ENCODE measurements around the gene ARHGEF1. TPM values are rescaled to one million over a fixed set of nuclear protein-coding genes. Genes with fewer than 3 reads are reported as not detected.

Gene ARHGEF1, protein sequence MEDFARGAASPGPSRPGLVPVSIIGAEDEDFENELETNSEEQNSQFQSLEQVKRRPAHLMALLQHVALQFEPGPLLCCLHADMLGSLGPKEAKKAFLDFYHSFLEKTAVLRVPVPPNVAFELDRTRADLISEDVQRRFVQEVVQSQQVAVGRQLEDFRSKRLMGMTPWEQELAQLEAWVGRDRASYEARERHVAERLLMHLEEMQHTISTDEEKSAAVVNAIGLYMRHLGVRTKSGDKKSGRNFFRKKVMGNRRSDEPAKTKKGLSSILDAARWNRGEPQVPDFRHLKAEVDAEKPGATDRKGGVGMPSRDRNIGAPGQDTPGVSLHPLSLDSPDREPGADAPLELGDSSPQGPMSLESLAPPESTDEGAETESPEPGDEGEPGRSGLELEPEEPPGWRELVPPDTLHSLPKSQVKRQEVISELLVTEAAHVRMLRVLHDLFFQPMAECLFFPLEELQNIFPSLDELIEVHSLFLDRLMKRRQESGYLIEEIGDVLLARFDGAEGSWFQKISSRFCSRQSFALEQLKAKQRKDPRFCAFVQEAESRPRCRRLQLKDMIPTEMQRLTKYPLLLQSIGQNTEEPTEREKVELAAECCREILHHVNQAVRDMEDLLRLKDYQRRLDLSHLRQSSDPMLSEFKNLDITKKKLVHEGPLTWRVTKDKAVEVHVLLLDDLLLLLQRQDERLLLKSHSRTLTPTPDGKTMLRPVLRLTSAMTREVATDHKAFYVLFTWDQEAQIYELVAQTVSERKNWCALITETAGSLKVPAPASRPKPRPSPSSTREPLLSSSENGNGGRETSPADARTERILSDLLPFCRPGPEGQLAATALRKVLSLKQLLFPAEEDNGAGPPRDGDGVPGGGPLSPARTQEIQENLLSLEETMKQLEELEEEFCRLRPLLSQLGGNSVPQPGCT
- total RNA-seq, result 46.7 and 53.2 TPM in 2 replicates

DNA sequence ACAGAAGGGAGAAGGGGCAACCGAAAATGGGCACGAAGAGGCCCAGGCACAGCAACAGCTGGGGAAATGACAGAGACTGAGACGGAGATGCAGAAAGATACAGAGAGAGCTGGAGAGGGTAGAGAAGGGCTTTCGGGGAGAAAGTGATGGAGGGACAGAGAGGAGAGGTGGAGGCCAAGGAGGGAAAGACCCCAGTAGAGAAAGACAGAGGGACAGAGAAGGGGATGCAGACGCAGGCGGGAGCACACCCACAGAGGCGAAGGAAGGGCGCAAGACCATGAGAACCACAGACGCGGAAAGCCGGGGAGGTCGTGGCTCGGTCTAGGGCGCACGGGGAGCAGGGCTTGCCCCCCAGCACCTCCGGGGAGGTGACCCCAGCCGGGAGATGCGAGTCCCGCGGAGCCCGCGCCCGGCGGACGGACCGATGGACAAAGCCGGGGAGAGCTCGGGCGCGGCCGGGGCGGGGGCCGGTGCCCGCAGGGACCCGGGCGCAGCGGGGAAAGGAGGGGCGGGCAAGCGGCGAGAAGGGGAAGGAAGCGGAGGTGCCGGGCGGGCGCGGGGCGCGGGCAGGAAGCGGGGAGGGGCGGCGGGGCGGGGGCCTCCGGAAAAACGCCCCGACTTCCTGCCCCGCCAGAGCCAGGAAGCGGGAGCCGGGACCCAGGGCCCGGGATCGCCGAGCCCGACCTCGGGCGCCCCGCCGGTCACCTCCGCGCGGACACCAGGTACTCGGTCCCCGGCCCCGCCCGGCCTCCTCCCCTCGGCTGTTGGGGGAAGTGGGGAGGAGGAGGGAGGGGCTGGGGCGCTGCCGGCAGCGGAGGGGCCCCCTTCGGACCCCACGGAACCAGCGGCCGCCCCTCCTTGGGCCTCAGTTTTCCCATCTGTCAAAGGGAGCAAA lies at the start of gene ARHGEF1:
TSS of gene ARHGEF1 (plus strand) at position 617 of the 895 bp plus-strand sequence. CDS start 4,899 bp downstream, outside the sequence.

DNA sequence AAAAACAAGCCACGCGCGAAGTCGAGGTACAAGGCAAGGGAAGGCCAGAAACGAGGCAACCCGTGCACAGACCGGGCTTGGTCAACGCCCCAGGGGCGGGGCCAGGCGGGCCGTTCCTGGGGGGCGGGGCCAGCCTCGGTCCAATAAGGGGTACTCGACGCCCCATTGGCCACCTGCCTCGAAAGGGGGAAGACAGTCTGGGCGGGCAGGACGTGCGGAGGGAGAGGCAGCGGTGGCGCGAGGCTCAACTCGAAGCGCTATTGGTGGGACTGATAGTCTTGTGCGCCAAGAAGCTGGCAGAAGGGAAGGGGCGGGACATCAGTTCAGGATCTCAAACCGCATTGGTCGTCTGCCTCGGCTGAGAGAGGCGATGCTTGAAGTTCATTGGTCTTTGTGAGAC lies 38.4 kb upstream of the ARHGEF1 start, which contains the start of gene LYPD4:
TSS of gene LYPD4 (minus strand) at position 83 of the 400 bp plus-strand sequence. CDS start 5,398 bp downstream, outside the sequence.

GRCh38 chr19:41845001-41845050 lies 38.2 kb upstream of the ARHGEF1 start, which contains the start of gene DMRTC2:
Gene DMRTC2 (plus strand): TSS chr19:41845042. CDS start chr19:41847429, 2,387 bp downstream.

GRCh38 chr19:41859618-41860418 lies 23.2 kb upstream of the ARHGEF1 start, which contains the start of gene RPS19:
Gene RPS19 (plus strand): TSS chr19:41860255. CDS start chr19:41860775, 520 bp downstream.

GRCh38 chr19:41876847-41877832 lies 5.8 kb upstream of the ARHGEF1 start, which contains the start of gene CD79A:
Gene CD79A (plus strand): TSS chr19:41877279. CDS start chr19:41877305, 26 bp downstream.

DNA sequence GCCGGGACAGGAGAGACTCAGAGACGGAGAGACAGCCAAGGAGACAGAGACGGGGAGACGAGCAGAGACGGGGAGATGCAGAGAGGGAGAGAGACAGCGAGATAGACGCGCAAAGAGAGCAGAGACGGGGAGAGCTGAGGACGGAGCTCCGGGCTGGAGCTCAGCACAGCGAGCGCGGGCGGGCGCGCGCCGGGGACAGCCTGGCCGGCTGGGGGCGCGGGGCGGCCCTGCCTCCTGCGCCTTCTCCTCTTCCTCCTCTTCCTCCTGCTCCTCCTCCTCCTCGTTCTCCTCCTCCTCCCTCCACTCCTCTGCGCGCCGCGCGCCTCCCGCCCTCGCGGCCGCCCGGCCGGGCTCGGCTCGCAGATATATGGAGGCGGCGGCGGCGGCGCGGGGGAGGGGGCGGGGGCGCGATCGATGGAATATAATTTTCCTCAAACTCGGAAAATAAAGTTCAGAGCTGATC lies 45.3 kb downstream of the ARHGEF1 start, which contains the start of gene ERFL:
TSS of gene ERFL (minus strand) at position 229 of the 463 bp plus-strand sequence. CDS start 15,530 bp downstream, outside the sequence.

Small RNA genes lying within 50 kb of the gene (small RNA-seq; reads per million reads assigned to genes)
- gene MIR6797, result not detected

Other genes with a start within 250 kb of the ARHGEF1 start
- gene CEACAM7, start 194.9 kb upstream of the ARHGEF1 start, total RNA-seq, result not detected in 2 replicates
- gene CEACAM5, start 174.6 kb upstream of the ARHGEF1 start, total RNA-seq, result not detected in 2 replicates
- gene CEACAM6, start 127.7 kb upstream of the ARHGEF1 start, total RNA-seq, result not detected in 2 replicates
- gene CEACAM3, start 86.6 kb upstream of the ARHGEF1 start, total RNA-seq, result not detected in 2 replicates
- gene LYPD4, start 38.5 kb upstream of the ARHGEF1 start, total RNA-seq, result not detected in 2 replicates
- gene DMRTC2, start 38.1 kb upstream of the ARHGEF1 start, total RNA-seq, result not detected in 2 replicates
- gene RPS19, start 22.9 kb upstream of the ARHGEF1 start, total RNA-seq, result 1,032 and 1,457 TPM in 2 replicates
- 0.87 TPM in 1 of 2 replicates, not detected in the other for gene CD79A, start 5.9 kb upstream of the ARHGEF1 start, total RNA-seq
- gene ERFL, start 45.3 kb downstream of the ARHGEF1 start, total RNA-seq, result 0.11 TPM in 1 of 2 replicates, not detected in the other
- gene RABAC1, start 76.1 kb downstream of the ARHGEF1 start, total RNA-seq, result 223 and 238 TPM in 2 replicates
- gene ATP1A3, start 111.0 kb downstream of the ARHGEF1 start, total RNA-seq, result 0.11 TPM in 1 of 2 replicates, not detected in the other
- gene GRIK5, start 187.0 kb downstream of the ARHGEF1 start, total RNA-seq, result 0.11 TPM in 1 of 2 replicates, not detected in the other
- 19.2 and 28.1 TPM in 2 replicates for gene ZNF574, start 193.0 kb downstream of the ARHGEF1 start, total RNA-seq
- gene POU2F2, start 249.3 kb downstream of the ARHGEF1 start, total RNA-seq, result under 0.01 and 0.33 TPM in 2 replicates

All from placental epithelial cell (primary cell).